ENCODE data around the gene DIP2A.

DNA sequence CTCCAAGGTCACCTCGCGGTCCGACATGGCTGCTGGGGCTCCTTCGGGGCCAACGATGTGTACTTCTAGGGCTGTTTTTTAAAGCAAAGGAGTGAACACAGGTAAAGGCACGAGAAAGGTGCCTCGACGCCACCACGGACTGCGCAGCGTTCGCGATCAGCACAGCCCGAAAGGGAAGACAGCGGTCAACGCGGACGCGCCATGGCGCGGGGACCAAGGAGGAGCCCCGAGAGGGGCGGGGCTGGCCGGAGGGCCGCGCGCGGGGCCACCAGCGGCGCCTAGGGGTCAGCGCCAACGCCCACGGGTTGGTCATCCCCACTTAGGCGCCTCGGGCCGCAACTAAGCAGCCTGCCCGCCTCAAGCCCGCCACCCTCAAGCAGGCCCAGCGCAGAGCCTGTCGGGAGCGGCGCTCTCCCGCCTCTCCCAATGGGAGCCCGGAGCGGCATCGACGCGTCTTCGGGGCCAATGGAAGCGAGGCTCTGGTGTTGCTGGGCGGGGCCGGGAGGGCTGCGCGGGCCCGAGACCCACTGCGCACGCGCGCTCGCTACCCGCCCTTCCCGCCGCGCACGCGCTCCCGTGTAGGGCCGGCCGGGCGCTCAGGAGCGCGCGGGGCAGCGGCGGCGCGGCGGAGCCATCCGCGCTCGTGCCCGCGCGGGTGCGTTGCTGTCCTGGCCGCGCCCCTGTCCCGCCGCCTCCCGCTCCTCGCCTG is at the start of gene DIP2A:
- TF ChIP-seq POLR2A (IDR thresholded peaks at IDR 0.05; ENCODE audit: low read depth, low read length) (peak; percentile 82; the same call in 1 of the 2 replicates), POLR2AphosphoS5 (IDR thresholded peaks at IDR 0.05; ENCODE audit: low read depth, low read length) (peak; percentile 76; the same call in 1 of the 2 replicates), TAF1 (IDR thresholded peaks at IDR 0.05; ENCODE audit: borderline replicate concordance, low read depth, low read length) (no peak)

All from GM12892 (cell line).